Stimulated activated CD4-positive, alpha-beta T cell treated with anti-CD3 and anti-CD28 coated beads, Interleukin-4, amount 100 ng/mL, for 24 hours (primary cell): Measurements from ENCODE around the gene MRPS18A.

Source experiments
- DNase-seq: peaks from one replicate; pipeline ENCODE4 v3.0.0-alpha.2; 2020

Gene MRPS18A

GRCh38 chr6:43687437-43688347 is at the start of gene MRPS18A:
MRPS18A (minus strand) TSS chr6:43687791; CDS start chr6:43687779, 12 bp downstream.
- DNase-seq = peak; percentile 85

GRCh38 chr6:43736844-43737243 is 49.3 kb upstream of the MRPS18A start:
- no peak for DNase-seq

- no peak for DNase-seq
Observed at GRCh38 chr6:43736211-43736786, 48.7 kb upstream of the MRPS18A start.

- DNase-seq = no peak
Observed at GRCh38 chr6:43735642-43736199, 48.1 kb upstream of the MRPS18A start.

GRCh38 chr6:43734294-43734665 is 46.7 kb upstream of the MRPS18A start:
- DNase-seq = no peak

GRCh38 chr6:43733471-43734293 is 46.1 kb upstream of the MRPS18A start:
- DNase-seq = peak; percentile 44

GRCh38 chr6:43730634-43731033 is 43.0 kb upstream of the MRPS18A start:
- no peak for DNase-seq

- DNase-seq = no peak
Observed at GRCh38 chr6:43729537-43729936, 41.9 kb upstream of the MRPS18A start.

GRCh38 chr6:43728586-43728985 is 41.0 kb upstream of the MRPS18A start:
- no peak for DNase-seq

GRCh38 chr6:43727634-43728033 is 40.0 kb upstream of the MRPS18A start:
- DNase-seq = no peak

- DNase-seq = no peak
Observed at GRCh38 chr6:43725643-43726580, 38.3 kb upstream of the MRPS18A start.

GRCh38 chr6:43724914-43725642 is 37.5 kb upstream of the MRPS18A start:
- peak; percentile 83 for DNase-seq

GRCh38 chr6:43724354-43724753 is 36.8 kb upstream of the MRPS18A start:
- DNase-seq = no peak

GRCh38 chr6:43723737-43724295 is 36.2 kb upstream of the MRPS18A start:
- DNase-seq = peak; percentile 78

- DNase-seq = no peak
Observed at GRCh38 chr6:43722920-43723545, 35.4 kb upstream of the MRPS18A start.

- no peak for DNase-seq
Observed at GRCh38 chr6:43720999-43721398, 33.4 kb upstream of the MRPS18A start.

- DNase-seq = no peak
Observed at GRCh38 chr6:43719511-43719910, 31.9 kb upstream of the MRPS18A start.

GRCh38 chr6:43718387-43719105 is 31.0 kb upstream of the MRPS18A start:
- DNase-seq = no peak

GRCh38 chr6:43717822-43718221 is 30.2 kb upstream of the MRPS18A start:
- no peak for DNase-seq

GRCh38 chr6:43717389-43717788 is 29.8 kb upstream of the MRPS18A start:
- DNase-seq = no peak
